ENCODE results near the gene AHRR.
"Not testable (repeated sequence)": the region's sequence is repeated elsewhere in the genome, so short reads cannot be mapped to it uniquely, and the experiment has no call there.

The AHRR gene

DNA sequence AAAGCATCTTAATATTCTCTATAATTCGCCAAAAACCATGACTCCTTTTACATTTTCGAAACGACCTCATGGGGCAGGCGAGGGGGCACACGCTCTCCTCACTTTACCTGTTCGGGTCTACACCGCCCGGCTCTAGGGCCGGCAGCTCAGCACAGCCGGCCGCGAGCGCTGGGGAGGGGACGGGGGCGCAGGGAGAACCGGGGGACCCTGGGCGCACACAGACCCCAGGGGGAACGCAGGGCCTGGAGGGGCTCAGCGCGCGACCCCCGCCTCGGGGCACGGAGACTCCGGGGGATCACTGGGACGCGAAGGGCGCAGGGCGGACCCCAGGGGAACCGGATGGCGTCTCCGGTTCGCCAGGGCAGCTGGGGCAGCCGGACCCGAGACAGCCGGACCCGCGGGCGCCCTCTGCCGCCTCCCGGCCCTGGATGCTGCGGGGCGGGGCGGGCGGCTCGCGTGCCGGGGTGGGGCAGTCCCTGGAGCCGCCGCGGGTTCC is at the start of gene AHRR:
TSS of gene AHRR (plus strand) at position 485 of the 496 bp plus-strand sequence. CDS start 22,189 bp downstream, outside the sequence.
- peak; percentile 50 for DNase-seq

DNA sequence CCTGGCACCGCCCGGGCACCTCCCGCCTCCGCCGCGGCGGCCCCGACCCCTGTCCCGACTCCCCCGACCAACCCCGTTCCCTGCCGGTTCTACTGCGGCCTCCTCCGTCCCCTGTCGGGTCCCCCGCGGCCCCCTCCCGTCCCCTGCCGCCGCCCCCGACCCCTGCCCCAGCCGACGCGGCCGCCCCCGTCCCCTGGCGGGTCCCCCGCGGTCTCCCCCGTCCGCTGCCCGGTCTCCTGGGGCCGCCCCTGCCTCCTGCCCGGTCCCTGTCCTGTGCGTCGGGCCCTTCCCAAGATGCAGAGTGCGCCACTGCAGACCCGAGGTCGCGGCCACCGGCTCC is 49.7 kb upstream of the AHRR start:
- not testable (repeated sequence) for DNase-seq

DNA sequence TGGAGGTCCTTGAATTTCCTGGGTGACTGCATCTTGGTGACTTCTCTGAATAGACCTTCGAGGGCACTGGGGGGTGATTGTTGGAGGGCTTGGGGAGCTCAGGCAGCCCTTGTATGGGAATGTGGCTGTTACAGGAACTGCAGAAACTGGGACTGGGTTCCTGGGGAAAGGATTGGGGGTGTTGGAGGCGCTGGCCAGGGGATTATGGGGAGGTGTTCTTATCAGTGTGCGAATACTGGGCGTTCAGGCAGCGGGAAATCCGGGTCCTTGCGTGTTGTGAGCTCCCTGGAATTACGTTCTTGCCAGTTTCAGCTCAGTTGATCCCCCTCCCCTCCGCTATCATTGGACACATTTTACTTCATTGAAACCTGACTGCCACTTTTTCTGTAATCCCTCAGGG is 48.4 kb upstream of the AHRR start:
- not testable (repeated sequence) for DNase-seq

DNA sequence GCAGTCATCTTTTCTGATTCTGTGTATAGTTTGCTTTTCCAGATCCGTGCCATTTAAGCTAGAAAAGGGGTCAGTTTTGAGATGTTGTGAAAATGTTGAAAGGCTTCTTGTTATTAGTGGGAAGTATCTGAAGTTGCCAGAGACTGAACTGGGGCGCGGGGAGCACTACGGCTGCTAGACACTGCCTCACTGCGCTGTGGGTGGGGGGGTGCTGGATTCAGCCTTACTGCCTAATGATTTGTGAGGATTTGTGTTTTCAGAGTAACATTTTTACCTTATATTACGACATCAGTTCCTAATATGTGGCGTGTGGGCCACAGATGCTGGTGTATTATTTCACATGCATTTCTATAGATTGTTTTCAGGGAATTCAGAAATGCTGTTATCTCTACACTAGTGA is 48.0 kb upstream of the AHRR start:
- not testable (repeated sequence) for DNase-seq

DNA sequence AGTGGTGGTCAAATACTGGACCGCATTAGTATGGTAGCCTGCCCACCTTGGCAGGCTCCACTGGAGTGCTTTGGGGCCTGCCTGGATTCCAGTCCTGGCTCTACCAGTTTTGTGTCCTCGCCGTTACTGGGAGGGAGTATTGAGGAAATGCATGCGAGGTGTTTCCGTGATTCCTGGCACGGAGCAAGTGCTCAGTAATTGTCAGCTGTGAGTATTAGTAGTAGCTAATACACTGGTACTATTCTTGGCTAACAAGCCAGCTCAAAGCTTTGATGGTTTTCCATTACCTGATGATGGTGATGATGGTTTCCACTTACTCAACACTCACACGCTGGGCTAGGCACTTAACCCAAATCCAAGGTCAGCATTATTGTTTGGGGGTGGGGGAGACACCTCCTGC is 47.2 kb upstream of the AHRR start:
- not testable (repeated sequence) for DNase-seq

DNA sequence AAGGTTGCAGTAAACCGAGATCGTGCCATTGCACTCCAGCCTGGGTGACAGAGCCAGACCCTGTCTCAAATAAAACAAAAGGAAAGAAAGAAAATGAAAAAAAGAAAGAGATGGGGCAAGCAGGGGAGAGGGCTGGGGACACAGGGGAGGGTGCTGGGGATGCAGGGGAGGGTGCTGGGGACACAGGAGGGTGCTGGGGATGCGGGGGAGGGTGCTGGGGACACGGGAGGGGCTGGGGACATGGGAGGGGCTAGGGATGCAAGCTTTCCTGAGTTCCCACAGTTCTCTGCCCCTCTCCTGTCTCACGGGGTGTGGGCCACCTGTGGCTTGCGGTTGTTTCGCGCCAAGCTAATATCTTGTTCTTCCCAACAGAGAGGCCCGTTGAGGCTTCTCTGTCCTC is 42.9 kb upstream of the AHRR start:
- DNase-seq, result no peak

DNA sequence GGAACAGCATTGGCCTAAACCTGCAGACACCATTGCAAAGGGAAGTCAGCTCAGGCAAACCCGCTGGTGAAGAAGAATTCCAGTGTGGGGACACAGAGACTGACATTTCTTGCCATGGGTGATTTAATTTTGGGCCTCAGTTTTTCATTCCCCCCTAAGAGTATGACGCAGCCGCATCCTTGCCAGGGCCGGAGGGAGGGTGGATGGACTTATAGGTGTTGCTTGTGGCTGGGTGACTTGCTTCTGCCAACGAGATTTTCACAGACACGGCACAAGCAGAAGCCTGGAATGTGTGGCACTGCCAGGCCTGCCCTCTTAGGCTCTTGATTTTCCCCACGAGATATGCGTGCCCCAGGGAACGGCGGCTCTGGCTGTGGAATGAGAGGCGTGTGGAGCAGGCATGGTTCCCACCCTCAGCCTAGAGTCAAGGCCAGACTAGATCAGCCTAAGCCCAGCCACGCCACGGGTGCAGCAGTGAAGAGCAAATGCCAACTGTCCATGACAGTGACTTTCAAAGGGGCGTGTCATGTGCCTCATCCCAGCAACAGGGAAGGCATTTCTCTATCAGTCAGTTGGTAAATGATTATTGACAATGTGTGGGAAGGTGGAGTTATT is 42.4 kb upstream of the AHRR start:
- not testable (repeated sequence) for DNase-seq

DNA sequence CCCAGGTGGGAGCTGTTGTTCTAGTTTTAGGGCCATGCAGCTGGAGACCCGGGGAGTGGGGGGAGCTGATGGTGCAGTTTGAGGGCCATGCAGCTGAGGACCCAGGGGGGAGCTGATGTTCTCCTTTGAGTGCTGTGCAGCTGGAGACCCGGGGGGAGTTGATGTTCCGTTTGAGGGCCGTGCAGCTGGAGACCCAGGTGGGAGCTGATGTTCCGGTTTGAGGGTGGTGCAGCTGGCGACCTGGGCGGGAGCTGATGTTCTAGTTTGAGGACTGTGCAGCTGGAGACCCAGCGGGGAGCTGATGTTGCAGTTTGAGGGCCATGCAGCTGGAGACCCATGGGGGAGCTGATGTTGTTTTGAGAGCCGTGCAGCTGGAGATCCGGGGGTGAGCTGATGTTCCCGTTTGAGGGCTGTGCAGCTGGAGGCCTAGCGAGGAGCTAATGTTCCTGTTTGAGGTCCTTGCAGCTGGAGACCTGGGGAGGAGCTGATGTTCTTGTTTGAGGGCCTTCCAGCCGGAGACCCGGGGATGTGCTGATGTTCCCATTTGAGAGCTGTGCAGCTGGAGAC is 35.4 kb upstream of the AHRR start:
- DNase-seq, result no peak

DNA sequence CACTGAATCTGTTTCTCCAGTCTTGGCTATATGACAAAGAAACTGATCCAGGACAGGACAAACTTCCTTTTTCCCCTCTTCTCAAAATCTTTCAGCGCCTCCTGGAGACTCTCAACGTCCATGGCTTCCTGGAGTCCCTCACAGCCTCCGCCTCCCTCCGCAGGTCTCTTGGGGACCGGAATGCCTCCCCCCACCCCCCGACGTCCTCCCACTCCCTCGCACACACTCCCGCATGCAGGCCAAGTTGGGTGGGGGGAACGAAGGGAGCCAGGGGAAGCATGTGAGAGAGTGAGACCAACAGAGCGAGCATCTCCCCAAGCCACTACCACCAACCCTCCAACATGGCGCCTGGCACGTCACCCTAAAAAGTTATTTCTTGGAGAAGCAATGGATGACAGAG is 31.3 kb upstream of the AHRR start:
- DNase-seq, result not testable (repeated sequence)

DNA sequence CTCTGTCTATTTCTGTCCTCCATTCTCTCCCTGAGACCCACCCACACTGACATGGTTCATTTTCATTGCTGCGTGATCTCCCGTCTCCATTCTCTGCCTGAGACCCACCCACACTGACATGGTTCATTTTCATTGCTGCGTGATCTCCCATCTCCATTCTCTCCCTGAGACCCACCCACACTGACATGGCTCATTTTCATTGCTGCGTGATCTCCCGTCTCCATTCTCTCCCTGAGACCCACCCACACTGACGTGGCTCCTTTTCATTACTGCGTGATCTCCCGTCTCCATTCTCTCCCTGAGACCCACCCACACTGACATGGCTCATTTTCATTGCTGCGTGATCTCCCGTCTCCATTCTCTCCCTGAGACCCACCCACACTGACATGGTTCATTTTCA is 30.2 kb upstream of the AHRR start:
- not testable (repeated sequence) for DNase-seq

DNA sequence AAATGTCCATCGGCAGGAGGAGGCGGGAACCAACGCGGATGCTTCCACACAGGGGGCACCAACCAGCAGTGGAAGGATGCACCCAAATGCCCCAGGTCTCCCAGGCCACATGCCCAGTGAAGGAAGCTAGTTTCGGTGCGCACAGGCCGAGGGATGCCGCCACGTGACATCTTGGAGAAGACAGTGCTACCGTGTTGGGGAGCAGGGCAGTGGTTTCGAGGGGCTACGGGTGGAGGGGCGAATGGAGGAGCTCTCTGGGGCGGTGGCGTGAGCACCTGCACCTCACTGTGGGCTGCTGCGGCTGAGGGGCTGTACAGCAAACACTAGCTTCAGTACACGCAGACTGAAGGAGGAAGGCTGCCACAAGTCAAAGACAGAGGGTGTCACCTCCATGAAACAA is 26.7 kb upstream of the AHRR start:
- DNase-seq, result not testable (repeated sequence)

DNA sequence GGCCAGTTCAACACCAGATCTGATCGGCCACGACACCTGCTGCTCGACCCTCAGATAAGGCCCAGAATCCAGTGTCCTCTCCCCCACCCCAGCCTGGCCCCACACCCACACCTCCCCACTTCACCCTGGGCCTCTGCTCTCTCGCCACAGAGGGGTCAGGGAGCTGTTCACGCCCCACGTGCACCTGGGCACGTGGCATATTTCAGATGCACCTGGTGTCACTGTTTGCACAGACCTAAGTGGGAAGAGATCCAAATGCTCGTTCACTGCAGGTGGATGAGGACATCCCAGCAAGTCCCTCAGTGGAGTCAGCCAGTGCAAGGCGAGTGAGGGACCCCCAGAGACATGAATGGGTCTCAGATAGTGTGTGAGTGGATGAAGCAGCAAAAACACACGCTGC is 25.3 kb upstream of the AHRR start:
- not testable (repeated sequence) for DNase-seq

DNA sequence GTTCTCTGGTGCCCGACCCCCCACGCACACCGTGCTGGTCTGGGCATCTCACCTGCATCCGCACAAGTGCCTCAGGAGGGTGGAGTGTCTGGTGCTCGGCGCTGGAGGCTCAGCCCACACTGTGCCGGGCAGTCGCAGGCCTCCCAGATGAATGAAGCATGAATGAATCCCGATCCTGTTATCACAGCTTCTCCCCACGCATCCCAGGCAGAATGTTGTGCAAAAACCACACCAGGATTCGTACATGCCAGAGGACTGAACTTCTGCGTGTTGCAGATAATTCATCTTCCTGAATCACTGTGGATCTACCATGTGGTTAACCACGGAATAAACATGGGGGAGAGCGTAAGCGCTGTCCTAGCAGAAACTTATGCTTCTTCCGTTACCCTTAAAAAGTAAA is 24.6 kb upstream of the AHRR start:
- DNase-seq, result not testable (repeated sequence)

DNA sequence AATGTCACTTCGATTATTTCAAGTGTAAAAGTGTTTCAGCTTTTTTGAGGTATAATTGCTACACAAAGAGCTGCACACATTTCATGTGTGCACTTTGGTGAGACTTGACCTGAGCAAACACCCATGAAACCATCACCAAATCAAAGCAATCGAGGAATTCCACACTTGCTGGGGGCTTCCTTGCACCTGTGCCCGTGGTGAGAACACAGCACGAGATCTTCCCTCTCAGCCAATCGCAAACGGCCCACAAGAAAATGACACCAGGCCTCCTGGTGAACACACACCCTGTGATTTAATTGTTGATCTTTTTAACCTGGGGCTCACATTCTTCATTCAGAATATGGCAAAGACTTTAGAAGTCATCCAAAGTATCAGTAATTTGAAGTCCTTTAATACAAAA is 24.1 kb upstream of the AHRR start:
- DNase-seq, result not testable (repeated sequence)

DNA sequence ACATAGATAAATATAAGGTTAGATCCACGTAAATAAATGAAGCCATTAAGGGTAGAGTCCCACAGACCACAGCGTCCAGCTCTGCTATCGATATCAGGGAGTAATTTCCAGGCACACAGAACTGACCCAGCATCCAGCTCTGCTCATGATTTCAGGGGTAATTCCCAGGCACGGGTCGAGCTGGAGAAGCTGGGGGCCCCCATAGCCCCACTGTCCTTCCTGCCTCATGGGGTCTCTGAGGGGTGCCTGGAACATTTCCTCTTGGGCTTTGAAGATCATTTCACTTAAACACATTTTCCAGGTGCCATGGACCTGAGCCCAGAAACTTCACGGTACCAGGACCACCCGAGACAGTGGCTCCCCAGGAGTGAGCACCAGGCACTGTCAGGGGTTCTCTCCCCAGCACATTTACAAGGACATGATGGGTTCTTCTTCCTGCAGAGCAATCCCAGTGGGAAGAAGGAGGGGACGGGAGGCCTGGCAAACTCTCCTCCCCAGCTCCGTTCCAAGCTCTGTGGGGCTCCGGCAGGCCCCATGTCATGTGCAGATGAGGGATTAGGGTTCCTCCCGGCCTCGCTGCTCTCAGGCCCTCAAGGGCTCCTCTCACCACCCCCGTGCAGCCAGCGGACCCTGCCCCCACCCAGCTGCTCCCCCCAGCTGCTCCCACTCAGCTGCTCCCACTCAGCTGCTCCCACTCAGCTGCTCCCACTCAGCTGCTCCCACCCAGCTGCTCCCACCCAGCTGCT is 23.4 kb upstream of the AHRR start:
- not testable (repeated sequence) for DNase-seq

DNA sequence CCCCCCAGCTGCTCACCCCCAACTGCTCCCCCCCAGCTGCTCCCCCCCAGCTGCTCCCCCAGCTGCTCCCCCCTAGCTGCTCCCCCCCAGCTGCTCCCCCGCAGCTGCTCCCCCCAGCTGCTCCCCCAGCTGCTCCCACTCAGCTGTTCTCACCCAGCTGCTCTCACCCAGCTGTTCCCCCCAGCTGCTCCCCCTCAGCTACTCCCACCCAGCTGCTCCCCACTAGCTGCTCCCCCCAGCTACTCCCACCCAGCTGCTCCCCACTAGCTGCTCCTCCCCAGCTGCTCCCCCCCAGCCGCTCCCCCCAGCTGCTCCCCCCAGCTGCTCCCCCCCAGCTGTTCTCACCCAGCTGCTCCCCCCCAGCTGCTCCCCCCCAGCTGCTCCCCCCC is 22.8 kb upstream of the AHRR start:
- no peak for DNase-seq

DNA sequence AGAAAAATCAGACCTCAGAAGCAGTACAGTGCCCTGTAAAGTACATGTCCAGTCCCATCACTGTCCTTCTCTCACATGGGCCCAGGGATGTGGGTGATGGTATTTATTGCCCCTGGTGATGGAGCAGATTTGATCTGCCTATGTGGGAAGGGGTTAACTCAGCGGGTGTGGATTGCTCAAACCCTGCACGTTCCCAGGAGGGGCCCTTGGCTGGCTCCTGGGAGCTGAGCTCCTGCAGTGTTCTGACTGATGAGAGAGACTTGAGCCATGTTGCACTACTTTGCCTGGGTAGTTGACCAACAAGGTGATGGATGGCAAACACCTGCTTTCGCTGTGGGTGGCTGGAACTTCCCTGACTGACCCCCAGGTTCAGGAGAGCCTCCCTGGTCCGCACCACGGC is 21.6 kb upstream of the AHRR start:
- not testable (repeated sequence) for DNase-seq

DNA sequence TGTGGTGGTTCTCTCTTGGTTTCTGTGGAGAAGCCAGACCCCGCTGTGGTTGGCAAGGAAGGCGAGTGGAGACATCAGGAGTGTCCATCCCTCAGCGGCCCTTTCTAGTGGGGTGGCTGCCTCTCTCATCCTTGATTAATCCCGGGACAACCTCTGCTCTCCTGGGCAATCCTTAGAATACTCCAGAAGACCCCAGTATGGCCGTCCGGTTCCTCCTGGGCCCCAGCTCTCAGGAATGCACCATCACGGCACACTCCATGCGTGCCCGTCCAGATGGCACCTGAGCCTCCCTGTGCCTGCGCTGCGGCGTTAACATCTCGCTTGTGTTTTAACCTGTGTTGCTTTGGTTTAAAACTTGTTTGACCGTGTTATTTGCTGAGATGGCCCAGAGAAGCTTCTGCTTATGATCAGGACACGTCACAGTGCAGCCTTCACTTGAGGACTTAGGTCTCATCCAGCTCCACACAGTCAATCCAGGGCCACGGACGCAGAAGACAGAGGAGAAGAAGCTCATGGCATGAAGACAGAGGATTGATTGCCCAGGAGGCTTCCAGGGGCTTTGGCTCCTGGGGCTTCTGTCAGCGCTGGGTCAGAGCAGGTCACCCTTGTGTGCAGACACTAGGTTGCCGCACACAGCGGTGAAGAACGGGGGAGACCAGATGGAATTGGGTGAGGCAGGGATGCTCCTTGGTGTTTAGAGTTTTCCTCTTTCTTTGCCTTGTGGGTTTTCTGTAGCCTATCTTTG is 20.7 kb upstream of the AHRR start:
- DNase-seq, result not testable (repeated sequence)

DNA sequence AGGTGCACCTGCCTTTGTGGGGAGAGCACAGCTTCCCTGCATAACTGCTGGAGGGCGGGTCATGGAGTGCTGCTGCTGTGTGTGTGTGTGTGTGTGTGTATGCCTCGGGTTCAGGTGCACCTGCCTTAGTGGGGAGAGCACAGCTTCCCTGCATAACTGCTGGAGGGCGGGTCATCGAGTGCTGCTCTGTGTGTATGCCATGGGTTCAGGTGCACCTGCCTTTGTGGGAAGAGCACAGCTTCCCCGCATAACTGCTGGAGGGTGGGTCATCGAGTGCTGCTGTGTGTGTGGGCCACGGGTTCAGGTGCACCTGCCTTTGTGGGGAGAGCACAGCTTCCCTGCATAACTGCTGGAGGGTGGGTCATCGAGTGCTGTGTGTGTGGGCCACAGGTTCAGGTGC is 19.1 kb upstream of the AHRR start:
- DNase-seq, result peak; percentile 58

DNA sequence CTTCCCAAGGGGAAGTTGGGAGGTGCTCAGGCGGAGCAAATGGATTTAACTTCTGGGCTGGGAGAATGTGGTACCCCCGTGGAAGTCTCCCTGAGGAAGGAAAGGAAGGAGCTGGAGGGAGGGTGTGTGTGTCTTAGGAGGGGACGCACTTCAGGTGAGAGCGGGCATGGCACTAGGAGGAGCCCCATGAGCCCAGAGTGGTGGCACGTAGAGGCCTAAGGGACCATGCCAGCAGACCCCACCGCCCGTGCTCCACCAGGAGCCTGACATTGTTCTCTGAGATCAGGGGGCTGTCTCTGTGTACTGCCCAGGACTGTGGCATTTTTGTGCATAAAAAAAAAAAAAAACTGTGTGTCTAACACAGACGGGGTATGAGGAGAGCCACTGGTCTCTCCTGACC is 18.5 kb upstream of the AHRR start:
- no peak for DNase-seq

DNA sequence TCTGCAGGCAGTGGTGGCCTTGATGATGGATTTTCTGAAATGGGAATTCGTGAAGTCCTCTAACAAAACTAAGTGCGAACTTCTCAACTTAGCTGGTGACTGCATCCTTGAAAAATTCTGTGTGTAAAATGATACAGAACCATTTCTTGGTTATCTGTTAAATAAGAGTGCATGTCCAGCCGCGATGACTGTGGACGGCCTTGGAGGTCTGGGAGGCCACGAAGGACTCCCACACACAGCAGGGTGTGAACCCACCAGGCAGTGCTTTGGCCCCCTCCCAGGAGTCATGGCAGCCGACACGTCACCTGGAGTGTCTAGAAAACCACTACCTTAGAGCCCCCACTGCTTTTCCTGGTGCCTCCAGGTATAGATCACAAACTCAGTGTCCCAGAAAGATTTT is 17.8 kb upstream of the AHRR start:
- DNase-seq, result not testable (repeated sequence)

DNA sequence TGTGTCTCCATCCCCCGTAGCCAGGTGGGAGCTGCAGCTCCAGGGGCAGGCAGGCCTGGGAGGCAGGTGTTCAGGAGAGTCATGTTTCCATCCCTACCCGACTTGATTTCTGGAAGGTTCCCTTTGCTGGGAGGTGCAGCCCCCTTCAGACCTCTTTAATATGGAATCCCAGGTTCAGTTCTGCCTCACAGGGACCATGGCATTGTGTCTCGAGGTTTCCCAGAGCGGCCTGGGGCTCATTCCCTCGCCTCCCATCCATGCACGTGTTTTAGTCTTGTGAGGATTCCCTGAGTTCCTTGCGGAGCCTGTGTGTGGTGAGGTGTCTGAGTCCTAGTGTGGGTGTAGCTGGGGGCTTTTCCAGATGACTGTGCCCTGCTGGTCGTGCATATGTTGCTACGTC is 16.5 kb upstream of the AHRR start:
- DNase-seq, result no peak

DNA sequence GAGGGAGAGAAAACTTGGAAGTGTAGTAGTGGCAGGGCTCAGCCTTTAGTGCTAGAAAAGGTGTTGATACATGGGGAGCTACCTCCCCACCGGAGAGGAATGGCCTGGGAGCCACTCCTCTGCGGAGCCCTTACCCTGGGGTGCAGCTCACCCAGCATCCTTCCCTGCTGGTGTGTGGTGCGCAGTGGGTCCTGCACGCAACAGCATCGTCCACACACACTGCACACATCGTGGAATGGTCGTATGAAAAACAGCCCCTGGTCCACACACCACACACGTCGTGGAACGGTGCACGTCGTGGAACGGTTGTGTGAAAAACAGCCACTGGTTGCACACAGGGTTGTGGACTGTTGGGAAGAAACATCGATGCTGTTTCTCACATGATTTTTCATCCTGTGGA is 16.1 kb upstream of the AHRR start:
- no peak for DNase-seq
